Lung (tissue), 12 donors: ENCODE data around the gene TP53I11. TPM values are rescaled to one million over a fixed set of nuclear protein-coding genes. Genes with fewer than 3 reads are reported as not detected.

Source experiments
- ATAC-seq: fragments of 200-7000 bp; cut with Tn5 transposase; one replicate; pipeline ENCODE4 v1.9.1; 2020; ENCODE audit warnings: moderate number of reproducible peaks; ENCODE audit not compliant: insufficient read depth, low FRiP score
- DNase-seq, 3 donors: peaks; one replicate each; pipeline ENCODE4 v3.0.0-alpha.2; 2013 to 2017
- H3K27ac ChIP-seq, 2 donors: one replicate each; pipeline ENCODE4 v1.5.1; 2013; ENCODE audit warnings: mild to moderate bottlenecking in 2 of 2, moderate library complexity in 2 of 2, control low read depth in 1 of 2, inconsistent platforms in 1 of 2, low read depth in 1 of 2, low read length in 1 of 2
- H3K27me3 ChIP-seq, 3 donors: one replicate each; pipeline ENCODE4 v1.5.1; 2013; ENCODE audit warnings: low read length in 2 of 3; ENCODE audit not compliant: control insufficient read depth in 3 of 3, insufficient read depth in 3 of 3
- H3K36me3 ChIP-seq, 4 donors: one replicate each; pipeline ENCODE4 v1.5.1; 2013; ENCODE audit warnings: low read length in 4 of 4, mild to moderate bottlenecking in 1 of 4, moderate library complexity in 1 of 4; ENCODE audit not compliant: control insufficient read depth in 4 of 4, insufficient read depth in 4 of 4
- H3K4me1 ChIP-seq, 5 donors: one replicate each; pipeline ENCODE4 v1.5.1; 2013; ENCODE audit warnings: low read length in 5 of 5, mild to moderate bottlenecking in 2 of 5, moderate library complexity in 1 of 5; ENCODE audit not compliant: control insufficient read depth in 5 of 5, insufficient read depth in 5 of 5
- H3K4me3 ChIP-seq: one replicate; pipeline ENCODE4 v1.5.1; 2013; ENCODE audit warnings: mild to moderate bottlenecking, control low read depth, moderate library complexity
- H3K9ac ChIP-seq, 2 donors: one replicate each; pipeline ENCODE4 v1.5.1; 2013; ENCODE audit warnings: low read length in 2 of 2, control low read depth in 1 of 2; ENCODE audit not compliant: insufficient read depth in 1 of 2
- H3K9me3 ChIP-seq, 4 donors: one replicate each; pipeline ENCODE4 v1.5.1; 2013; ENCODE audit warnings: low read length in 3 of 4, mild to moderate bottlenecking in 1 of 4, moderate library complexity in 1 of 4; ENCODE audit not compliant: control insufficient read depth in 4 of 4, insufficient read depth in 3 of 4
- CTCF ChIP-seq: IDR thresholded peaks from 2 replicates; pipeline ENCODE4 v1.5.1; 2012; ENCODE audit warnings: mild to moderate bottlenecking; ENCODE audit errors: control extremely low read depth, extremely low read depth
- WGBS, 2 donors: extraction: QIAGEN DNeasy Blood & Tissue Kit; methylation state at CpG; one replicate each; pipeline ENCODE4 v1.1.7; 2013; 5-methylcytosine and 5-hydroxymethylcytosine counted together
- polyA plus RNA-seq, 2 donors: library from polyadenylated mRNA; stranded (reverse); fragments of 200-250 nt; gene quantifications; one replicate each; pipeline ENCODE4 v1.2.1, GENCODE V29; 2013
- total RNA-seq, 2 donors: library from RNA; depleted of rRNA in 1 of 2; stranded (reverse); fragments of >200 nt in 1 of 2; gene quantifications; one replicate each; pipeline ENCODE4 v1.2.1, GENCODE V29; 2014 to 2021
- donor health status: control.
- donor health status: control.
- donor health status: Bipolar disorder and iron deficiency.
- donor health status: healthy.
- donor health status: DM: yes; HTN: yes; CAD: no.

The TP53I11 gene
- total and polyA plus RNA-seq, 4 donors: 51.2 to 134 (median 71.9) TPM

GRCh38 chr11:44976576-44976975 lies 25.9 kb upstream of the TP53I11 start:
- 83 to 95% methylated on average over 5 of the region's 5 CpGs for WGBS, 2 donors
- Histone ChIP-seq H3K9ac (no peak overlapping the region), H3K36me3 (no peaks in the 10 kb centered on the region), H3K27ac (no peak overlapping the region), H3K9me3 (no peaks in the 10 kb centered on the region), H3K4me3 (no peak overlapping the region), H3K27me3 (no peaks in the 10 kb centered on the region), H3K4me1 (peaks cover 0 to 41% (median 22%) of the 10 kb centered on the region in 5 donors)
- no peak for ATAC-seq
- TF ChIP-seq CTCF: no peak
- DNase-seq: no peak

GRCh38 chr11:44974402-44975000 lies 23.8 kb upstream of the TP53I11 start:
- H3K9ac ChIP-seq: no peak overlapping the region
- no peak for TF ChIP-seq CTCF
- DNase-seq: no peak
- WGBS, 2 donors: 85 to 92% methylated on average over 12 of the region's 12 CpGs
- ATAC-seq: no peak
- H3K4me1 ChIP-seq: peaks cover 0 to 25% (median 22%) of the 10 kb centered on the region in 5 donors
- H3K4me3 ChIP-seq: no peak overlapping the region
- no peaks in the 10 kb centered on the region for H3K9me3 ChIP-seq
- no peaks in the 10 kb centered on the region for H3K36me3 ChIP-seq
- no peaks in the 10 kb centered on the region for H3K27me3 ChIP-seq
- H3K27ac ChIP-seq: no peak overlapping the region

GRCh38 chr11:44973632-44974401 lies 23.1 kb upstream of the TP53I11 start:
- H3K27ac ChIP-seq: no peak overlapping the region
- 78 to 85% methylated on average over 13 of the region's 13 CpGs for WGBS, 2 donors
- H3K4me1 ChIP-seq: peaks cover 0 to 22% (median 19%) of the 10 kb centered on the region in 5 donors
- ATAC-seq: no peak
- no peaks in the 10 kb centered on the region for H3K9me3 ChIP-seq
- TF ChIP-seq CTCF: no peak
- no peak overlapping the region for H3K4me3 ChIP-seq
- no peaks in the 10 kb centered on the region for H3K27me3 ChIP-seq
- no peak for DNase-seq
- no peaks in the 10 kb centered on the region for H3K36me3 ChIP-seq
- no peak overlapping the region for H3K9ac ChIP-seq
